OCI-LY3 (cell line): ENCODE data around the gene THRAP3.

Source experiments
- EZH2phosphoT487 ChIP-seq: fragments of 200-600 bp; shearing (Covaris generic); IDR thresholded peaks from 2 replicates; pipeline ENCODE4 v1.6.1; 2018; ENCODE audit warnings: antibody characterized with exemption, mixed run types, low read depth
- TF ChIP-seq, protein P1 (sequence below): fragments of 200-600, 300-600 bp; sonication (generic); IDR thresholded peaks from 2 replicates; pipeline ENCODE4 v1.5.1; 2014; ENCODE audit warnings: antibody characterized with exemption, low read length, low read depth

- TF ChIP-seq, protein P1, sequence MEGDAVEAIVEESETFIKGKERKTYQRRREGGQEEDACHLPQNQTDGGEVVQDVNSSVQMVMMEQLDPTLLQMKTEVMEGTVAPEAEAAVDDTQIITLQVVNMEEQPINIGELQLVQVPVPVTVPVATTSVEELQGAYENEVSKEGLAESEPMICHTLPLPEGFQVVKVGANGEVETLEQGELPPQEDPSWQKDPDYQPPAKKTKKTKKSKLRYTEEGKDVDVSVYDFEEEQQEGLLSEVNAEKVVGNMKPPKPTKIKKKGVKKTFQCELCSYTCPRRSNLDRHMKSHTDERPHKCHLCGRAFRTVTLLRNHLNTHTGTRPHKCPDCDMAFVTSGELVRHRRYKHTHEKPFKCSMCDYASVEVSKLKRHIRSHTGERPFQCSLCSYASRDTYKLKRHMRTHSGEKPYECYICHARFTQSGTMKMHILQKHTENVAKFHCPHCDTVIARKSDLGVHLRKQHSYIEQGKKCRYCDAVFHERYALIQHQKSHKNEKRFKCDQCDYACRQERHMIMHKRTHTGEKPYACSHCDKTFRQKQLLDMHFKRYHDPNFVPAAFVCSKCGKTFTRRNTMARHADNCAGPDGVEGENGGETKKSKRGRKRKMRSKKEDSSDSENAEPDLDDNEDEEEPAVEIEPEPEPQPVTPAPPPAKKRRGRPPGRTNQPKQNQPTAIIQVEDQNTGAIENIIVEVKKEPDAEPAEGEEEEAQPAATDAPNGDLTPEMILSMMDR = no peak
- no peak for TF ChIP-seq EZH2phosphoT487
Observed at GRCh38 chr1:36204347-36204909, 19.8 kb upstream of the THRAP3 start.
